Ovary (tissue), 3 donors: ENCODE measurements around the gene CFAP90.

Experiments used
- CTCF ChIP-seq, 3 donors: fragments of 450-650 bp in 2 of 3; fragments of 200-600 bp in 1 of 3; IDR thresholded peaks; one replicate each; pipeline versions ENCODE4 v1.5.1 to v1.8.0; 2016 to 2022; ENCODE audit warnings: antibody characterized with exemption in 3 of 3, mild to moderate bottlenecking in 1 of 3
- EP300 ChIP-seq: sonication (generic); formaldehyde crosslinking; IDR thresholded peaks from one replicate; pipeline ENCODE4 v1.6.1; 2017; ENCODE audit warnings: antibody characterized with exemption
- POLR2A ChIP-seq: fragments of 450-650 bp; IDR thresholded peaks from one replicate; pipeline ENCODE4 v1.6.1; 2017; ENCODE audit warnings: antibody characterized with exemption, mild to moderate bottlenecking, moderate library complexity
- donor health status: DM: no; HTN: no; CAD: no.

GRCh38 chr5:7834982-7835381 lies 16.0 kb downstream of the CFAP90 start:
- TF ChIP-seq EP300 = no peak
- TF ChIP-seq CTCF (IDR thresholded peaks at IDR 0.05) = no peak
- TF ChIP-seq POLR2A = no peak
